SU-DHL-6 (cell line): ENCODE results near the gene AHRR.

Experiments used
- CTCF ChIP-seq: fragments of 200-600 bp; sonication (generic); IDR thresholded peaks from one replicate; pipeline ENCODE4 v1.5.1; 2017; ENCODE audit warnings: antibody characterized with exemption, mild to moderate bottlenecking, low read length, moderate library complexity; ENCODE audit not compliant: insufficient read depth, poor library complexity, severe bottlenecking
- EZH2phosphoT487 ChIP-seq: fragments of 200-600 bp; sonication (generic), shearing (Covaris generic); conservative IDR thresholded peaks from 2 replicates; pipeline ENCODE4 v1.6.1; 2018; ENCODE audit warnings: mild to moderate bottlenecking, antibody characterized with exemption, low read length, moderate library complexity, mixed read lengths

- TF ChIP-seq CTCF (no peak), EZH2phosphoT487 (no peak)
These were observed 59.3 kb downstream of the AHRR start for GRCh38 chr5:380701-381309.
